ENCODE data around the gene KLHL21. TPM values are rescaled to one million over a fixed set of nuclear protein-coding genes. Genes with fewer than 3 reads are reported as not detected.

KLHL21 gene
- total RNA-seq, 1 experiment from 2014 or later = 21.6 TPM

- Mint-ChIP-seq H3K27ac (ENCODE audit: unreplicated experiment) (no peak within 1 kb of the TSS), H3K4me1 (ENCODE audit: low read depth, unreplicated experiment) (peaks cover 5% of the 10 kb centered on the region), H3K36me3 (ENCODE audit: insufficient read depth, unreplicated experiment) (peaks cover 22% of the 10 kb centered on the region), H3K4me3 (ENCODE audit: unreplicated experiment) (peak within 1 kb of the TSS; percentile 72), H3K9me3 (ENCODE audit: unreplicated experiment) (no peaks in the 10 kb centered on the region), H3K27me3 (ENCODE audit: insufficient read depth, unreplicated experiment) (no peaks in the 10 kb centered on the region)
- intact Hi-C loops (cut with micrococcal nuclease; ENCODE audit: unreplicated experiment) = loop anchor here (1.0 to 10.0 kb wide), 2 partner anchors 50 to 91 kb away; partner anchors contain the start of gene KLHL21
- H3K27me3 ChIP-seq (replicated peaks; ENCODE audit: control insufficient read depth, insufficient read depth, low read length) = no peaks in the 10 kb centered on the region
- no peaks in the 10 kb centered on the region for H3K9me3 ChIP-seq
- peaks cover 5% of the 10 kb centered on the region; the same call in 1 of the 2 replicates for H3K4me1 ChIP-seq
- peak within 1 kb of the TSS; percentile 96 for H3K4me3 ChIP-seq (ENCODE audit: low read depth, low read length)
- DNase-seq = no peak
- TF ChIP-seq CTCF (IDR thresholded peaks at IDR 0.05; ENCODE audit: insufficient read depth in 1 of 2, low read depth in 1 of 2, low read length in 1 of 2, severe bottlenecking in 1 of 2, unreplicated experiment in 1 of 2) = no peak
- H3K36me3 ChIP-seq (ENCODE audit: control insufficient read depth, insufficient read depth, low read length) = no peaks in the 10 kb centered on the region
- no TSS peak for BruUV-seq (replicated peaks)
- ChIA-PET CTCF (interaction anchor here (0.6 to 1.1 kb wide), 3 partner anchors 25 to 74 kb away, joined by 3 to 6 read pairs (median 3); partner anchors contain the start of gene ZBTB48), POLR2A (no interaction called here)
These were observed 47.5 kb downstream of the KLHL21 start, which contains the start of gene TAS1R1 for GRCh38 chr1:6554907-6555778. TAS1R1 (plus strand) TSS chr1:6555307; CDS start chr1:6555374, 67 bp downstream.

GRCh38 chr1:6554031-6554906, 48.4 kb downstream of the KLHL21 start, which contains the start of gene NOL9:
NOL9 (minus strand) TSS chr1:6554513; CDS start chr1:6554502, 11 bp downstream.
- no TSS peak for BruUV-seq (replicated peaks)
- POLR2A ChIA-PET = no interaction called here
- intact Hi-C loops (cut with micrococcal nuclease; ENCODE audit: unreplicated experiment) = loop anchor here (1.0 to 10.0 kb wide), 2 partner anchors 51 to 92 kb away; partner anchors contain the start of gene KLHL21

More at GRCh38 chr1:6554031-6554906, 48.4 kb downstream of the KLHL21 start, which contains the start of gene NOL9:
- H3K9me3 ChIP-seq = no peaks in the 10 kb centered on the region
- H3K27me3 ChIP-seq (replicated peaks; ENCODE audit: control insufficient read depth, insufficient read depth, low read length) = no peaks in the 10 kb centered on the region
- Mint-ChIP-seq H3K4me3 (ENCODE audit: unreplicated experiment) (peak within 1 kb of the TSS; percentile 72), H3K36me3 (ENCODE audit: insufficient read depth, unreplicated experiment) (peaks cover 23% of the 10 kb centered on the region), H3K9me3 (ENCODE audit: unreplicated experiment) (no peaks in the 10 kb centered on the region), H3K27ac (ENCODE audit: unreplicated experiment) (no peak within 1 kb of the TSS), H3K4me1 (ENCODE audit: low read depth, unreplicated experiment) (peaks cover 5% of the 10 kb centered on the region), H3K27me3 (ENCODE audit: insufficient read depth, unreplicated experiment) (no peaks in the 10 kb centered on the region)
- no peaks in the 10 kb centered on the region for H3K36me3 ChIP-seq (ENCODE audit: control insufficient read depth, insufficient read depth, low read length)
- H3K4me3 ChIP-seq (ENCODE audit: low read depth, low read length) = peak within 1 kb of the TSS; percentile 96
- CTCF ChIA-PET = interaction anchor here (1.1 kb wide), 2 partner anchors 26 to 50 kb away, joined by 3 to 6 read pairs; partner anchors contain the start of gene ZBTB48
- peak; percentile 91 to 94 for DNase-seq
- TF ChIP-seq CTCF (IDR thresholded peaks at IDR 0.05; ENCODE audit: insufficient read depth in 1 of 2, low read depth in 1 of 2, low read length in 1 of 2, severe bottlenecking in 1 of 2, unreplicated experiment in 1 of 2) = peak; percentile 86 to 89
- peaks cover 5% of the 10 kb centered on the region; the same call in 1 of the 2 replicates for H3K4me1 ChIP-seq

Measured in Caco-2 (cell line).